ENCODE results near the gene CALR3.
A peak's percentile ranks its signal among the peaks of the same experiment; 100 is the strongest.
"Not testable (repeated sequence)": the region's sequence is repeated elsewhere in the genome, so short reads cannot be mapped to it uniquely, and the experiment has no call there.

The CALR3 gene, protein sequence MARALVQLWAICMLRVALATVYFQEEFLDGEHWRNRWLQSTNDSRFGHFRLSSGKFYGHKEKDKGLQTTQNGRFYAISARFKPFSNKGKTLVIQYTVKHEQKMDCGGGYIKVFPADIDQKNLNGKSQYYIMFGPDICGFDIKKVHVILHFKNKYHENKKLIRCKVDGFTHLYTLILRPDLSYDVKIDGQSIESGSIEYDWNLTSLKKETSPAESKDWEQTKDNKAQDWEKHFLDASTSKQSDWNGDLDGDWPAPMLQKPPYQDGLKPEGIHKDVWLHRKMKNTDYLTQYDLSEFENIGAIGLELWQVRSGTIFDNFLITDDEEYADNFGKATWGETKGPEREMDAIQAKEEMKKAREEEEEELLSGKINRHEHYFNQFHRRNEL

DNA sequence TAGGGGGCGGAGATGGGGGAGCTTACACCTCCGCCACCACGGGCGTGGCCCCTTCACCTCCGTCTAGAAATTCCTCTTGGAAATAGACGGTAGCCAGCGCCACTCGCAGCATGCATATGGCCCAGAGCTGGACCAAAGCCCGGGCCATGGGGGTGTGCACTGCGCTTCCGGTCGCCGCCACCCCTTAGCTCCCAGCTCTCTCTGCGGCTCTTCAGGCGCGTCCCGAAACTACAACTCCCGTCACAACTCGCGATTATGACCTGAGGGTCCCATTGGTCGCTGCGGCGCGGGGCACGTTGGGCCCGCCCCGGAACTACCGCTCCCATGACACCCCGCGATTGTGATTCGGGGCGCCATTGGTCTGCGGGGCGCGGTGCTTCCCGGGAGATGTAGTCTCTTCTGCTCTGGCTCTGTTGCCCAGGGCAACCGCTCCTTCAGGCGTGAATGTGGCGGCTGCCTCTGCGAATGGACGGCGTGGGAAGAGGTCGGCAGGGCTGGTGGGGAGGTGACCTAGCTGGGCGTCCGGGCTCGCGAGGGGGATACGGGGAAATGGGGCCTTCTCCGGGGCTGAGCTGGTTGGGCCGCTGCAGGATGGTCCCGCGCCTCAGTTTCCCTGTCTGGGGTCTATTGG is at the start of gene CALR3, which contains the start of gene C19orf44:
CALR3 (minus strand) TSS at position 186 of the 631 bp plus-strand sequence; CDS start at position 148, 38 bp downstream.
C19orf44 (plus strand) TSS at position 413 of the 631 bp plus-strand sequence. CDS start 4,399 bp downstream, outside the sequence.
- peak; percentile 98 for DNase-seq

DNA sequence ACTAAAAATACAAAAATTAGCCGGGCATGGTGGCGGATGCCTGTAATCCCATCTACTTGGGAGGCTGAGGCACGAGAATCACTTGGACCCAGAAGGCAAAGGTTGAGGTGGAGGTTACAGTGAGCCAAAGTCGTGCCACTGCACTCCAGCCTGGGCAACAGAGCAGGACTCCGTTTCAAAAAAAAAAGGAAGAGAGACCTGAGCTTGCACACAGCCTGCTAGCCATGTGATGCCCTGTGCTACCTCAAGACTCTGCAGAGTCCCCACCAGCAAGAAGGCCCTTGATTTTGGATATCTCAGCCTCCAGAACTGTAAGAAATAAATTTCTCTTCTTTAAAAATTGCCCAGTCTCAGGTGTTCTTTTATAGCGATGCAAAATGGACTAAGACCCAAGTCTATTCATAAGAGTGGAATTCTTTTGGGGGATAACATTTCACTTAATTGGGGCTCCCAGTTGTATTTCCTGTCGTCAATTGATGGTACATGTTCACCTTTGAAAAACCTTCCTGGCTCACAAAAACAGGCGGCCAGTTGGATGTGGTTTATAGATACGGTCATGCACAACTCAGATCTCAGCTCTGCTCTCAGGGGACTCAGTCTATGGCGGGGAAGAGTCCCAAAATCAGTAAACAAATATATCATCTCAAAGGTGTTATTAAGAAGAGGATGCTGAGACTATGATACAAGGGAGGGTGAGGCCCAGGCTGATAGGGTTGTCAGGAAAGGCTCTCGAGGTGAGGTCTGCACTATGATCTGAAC is 48.7 kb upstream of the CALR3 start:
- no peak for DNase-seq

DNA sequence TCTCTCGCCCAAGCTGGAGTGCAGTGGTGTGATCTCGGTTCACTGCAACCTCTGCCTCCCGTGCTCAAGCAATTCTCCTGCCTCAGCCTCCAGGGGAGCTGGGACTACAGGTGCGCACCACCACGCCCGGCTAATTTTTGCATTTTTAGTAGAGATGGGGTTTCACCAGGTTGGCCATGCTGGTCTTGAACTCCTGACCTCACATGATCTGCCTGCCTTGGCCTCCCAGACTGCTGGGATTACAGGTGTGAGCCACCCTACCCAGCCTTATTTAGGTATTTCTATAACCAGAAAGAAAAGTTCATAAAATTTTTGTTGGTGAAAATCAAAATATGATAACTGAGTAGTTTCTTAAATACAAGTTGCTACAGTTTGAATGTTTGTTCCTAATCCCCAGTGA is 47.8 kb upstream of the CALR3 start:
- DNase-seq, result not testable (repeated sequence)

GRCh38 chr19:16542910-16543472 is 47.0 kb upstream of the CALR3 start:
- DNase-seq, result no peak

GRCh38 chr19:16542045-16542909 is 46.3 kb upstream of the CALR3 start, which contains the start of gene CHERP:
CHERP (minus strand) TSS chr19:16542437; CDS start chr19:16542378, 59 bp downstream.
- peak; percentile 93 for DNase-seq

- no peak for DNase-seq
These were observed 45.6 kb upstream of the CALR3 start for GRCh38 chr19:16541526-16542044.

- no peak for DNase-seq
These were observed 45.0 kb upstream of the CALR3 start for GRCh38 chr19:16540948-16541347.

GRCh38 chr19:16537111-16537510 is 41.1 kb upstream of the CALR3 start:
- no peak for DNase-seq

GRCh38 chr19:16536130-16536529 is 40.2 kb upstream of the CALR3 start:
- no peak for DNase-seq

DNA sequence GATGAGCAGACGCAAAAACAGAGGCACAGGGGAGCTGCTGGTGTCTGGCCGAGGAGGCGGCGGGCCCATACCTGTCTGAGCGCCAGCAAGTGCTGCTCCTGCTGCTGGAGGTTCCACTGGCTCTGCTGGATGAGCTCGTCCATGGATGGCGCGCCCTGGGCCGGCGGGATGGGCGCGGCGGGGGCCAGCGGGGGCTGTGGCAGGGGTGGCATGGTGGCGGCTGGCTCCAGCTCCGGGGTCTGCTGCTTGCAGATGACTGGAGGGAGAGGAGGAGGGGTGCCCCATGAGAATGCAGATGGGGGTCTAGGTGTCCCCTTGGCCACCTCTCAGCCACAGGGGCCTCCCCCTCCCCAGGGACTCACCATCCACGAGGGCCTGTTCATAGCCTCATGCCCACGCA is 39.4 kb upstream of the CALR3 start:
- no peak for DNase-seq

- DNase-seq, result no peak
These were observed 36.7 kb upstream of the CALR3 start for GRCh38 chr19:16532440-16533234.

- no peak for DNase-seq
These were observed 35.4 kb upstream of the CALR3 start for GRCh38 chr19:16531380-16531669.

GRCh38 chr19:16530540-16531379 is 34.8 kb upstream of the CALR3 start:
- DNase-seq, result no peak

DNA sequence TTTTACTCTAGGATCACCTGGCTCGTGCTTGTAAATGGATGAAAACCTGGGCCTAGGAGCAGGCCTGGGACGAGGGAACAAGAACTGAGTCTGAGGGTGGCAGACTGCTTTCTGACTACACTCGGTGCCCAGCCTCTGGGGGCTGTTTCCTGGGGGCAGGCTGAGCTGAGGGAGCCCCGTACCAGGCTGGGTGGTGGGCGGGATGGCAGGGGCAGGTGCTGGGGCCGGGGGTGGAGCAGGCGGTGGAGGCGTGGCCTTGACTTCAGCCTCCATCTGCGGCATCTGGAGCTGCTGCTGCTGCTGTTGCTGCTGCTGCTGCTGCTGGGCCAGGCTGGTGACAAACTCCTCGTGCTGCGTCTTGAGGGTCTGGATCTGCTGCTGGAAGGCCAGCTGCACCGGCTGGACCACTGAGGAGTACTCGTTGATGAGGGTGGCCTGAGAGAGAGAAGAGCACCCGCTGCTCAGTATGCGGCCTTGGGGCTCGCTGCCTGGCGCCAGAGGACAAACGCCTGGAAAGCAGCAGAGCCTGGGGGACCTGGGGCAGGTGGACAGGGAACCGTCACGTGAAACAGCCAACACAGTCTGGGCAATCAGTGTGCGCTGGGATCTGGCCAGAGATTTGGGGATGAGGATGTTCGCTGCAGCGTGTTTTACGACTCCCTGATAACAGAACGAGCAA is 33.6 kb upstream of the CALR3 start:
- no peak for DNase-seq

DNA sequence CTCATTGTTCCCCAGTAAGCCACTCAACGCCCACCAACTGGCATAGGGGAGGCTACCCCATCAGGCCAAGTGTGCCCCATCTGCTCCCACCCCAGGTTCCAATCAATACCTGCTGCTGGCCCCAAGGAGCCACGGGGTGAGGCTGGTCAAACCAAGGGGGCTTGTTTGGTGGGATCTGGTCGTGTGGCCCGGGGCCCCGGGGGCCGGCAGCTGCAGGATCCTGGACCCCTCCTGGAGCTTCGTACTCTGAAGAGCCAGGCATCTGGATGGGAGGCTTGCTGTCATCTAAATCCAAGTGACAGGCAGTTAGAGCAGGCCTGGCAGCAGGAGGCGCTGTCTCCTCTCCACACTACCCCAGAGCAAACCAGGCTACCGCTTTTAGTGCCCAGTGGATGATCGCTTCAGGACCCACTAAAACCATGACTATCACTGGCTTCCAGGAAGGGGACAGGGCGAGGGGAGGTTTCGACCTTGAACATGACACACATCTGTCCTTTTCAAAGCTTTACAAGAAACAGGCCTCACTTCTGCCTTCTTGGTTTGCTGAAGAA is 32.1 kb upstream of the CALR3 start:
- DNase-seq, result no peak

DNA sequence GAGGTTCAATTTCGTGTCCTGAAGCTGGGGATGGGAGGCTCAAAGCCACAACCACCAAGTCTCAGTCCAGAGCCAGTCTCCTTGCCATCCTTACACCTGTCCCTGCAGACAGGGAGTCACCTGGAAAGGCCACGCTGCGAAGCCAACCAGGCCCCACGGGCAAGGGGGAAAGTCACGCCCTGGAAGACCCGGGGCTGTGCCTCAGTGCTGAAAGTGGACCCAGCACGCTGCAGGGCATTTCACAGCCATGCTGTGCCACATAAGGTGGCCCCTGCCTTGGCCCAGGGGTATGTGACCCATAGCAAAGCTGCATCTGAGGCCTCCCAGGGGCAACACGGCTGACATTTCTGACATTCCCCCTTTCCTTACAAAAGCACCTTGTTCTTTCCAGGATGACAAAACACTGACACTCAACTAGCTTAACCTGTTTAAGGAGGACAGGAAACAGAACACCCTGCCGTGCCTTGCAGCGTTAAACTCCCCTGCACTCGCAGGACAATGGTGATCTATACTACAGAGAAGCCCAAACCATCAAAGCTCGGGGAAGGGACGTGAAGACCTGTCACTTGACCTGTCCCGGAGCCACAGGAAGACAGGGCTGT is 31.5 kb upstream of the CALR3 start:
- DNase-seq, result no peak

- no peak for DNase-seq
These were observed 29.9 kb upstream of the CALR3 start for GRCh38 chr19:16525751-16526481.
